Measurements from ENCODE around the gene SPPL2C.

DNA sequence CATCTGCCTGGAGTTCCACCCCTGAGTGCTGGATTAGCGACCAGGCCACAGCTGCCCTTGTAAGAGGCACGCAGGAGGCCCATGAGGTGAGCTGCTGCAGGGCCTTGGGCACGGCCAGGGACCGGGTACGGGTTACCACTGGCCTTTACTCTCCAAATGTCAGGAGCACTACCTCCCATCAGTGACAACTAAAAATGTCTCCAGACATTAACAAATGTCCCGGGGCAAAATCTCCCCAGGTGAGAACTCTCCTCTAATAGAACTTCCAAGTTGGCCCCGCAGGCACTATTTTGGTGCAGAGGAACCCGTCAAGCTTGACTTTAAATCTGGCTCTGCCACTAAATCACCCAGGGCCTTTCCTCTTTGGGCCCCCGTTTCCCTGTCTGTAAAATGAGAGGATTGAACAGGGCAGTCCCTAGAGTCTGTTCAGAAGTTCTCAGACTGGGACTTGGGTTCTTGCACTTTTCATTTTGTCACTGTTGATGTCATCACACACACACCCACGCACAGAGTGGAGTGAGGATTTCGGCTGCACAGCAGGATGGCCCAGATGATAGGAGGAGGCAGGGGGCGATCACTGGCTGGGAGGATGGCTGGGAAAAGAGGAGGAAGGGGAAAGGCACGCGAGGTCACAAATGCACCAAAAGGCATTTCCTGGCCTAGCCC lies 25.1 kb downstream of the SPPL2C start:
- TF ChIP-seq CTCF (IDR thresholded peaks at IDR 0.05), result no peak
- TF ChIP-seq POLR2A (IDR thresholded peaks at IDR 0.05), result no peak
- TF ChIP-seq POLR2AphosphoS5 (IDR thresholded peaks at IDR 0.05), result no peak
- no peak for TF ChIP-seq EP300 (IDR thresholded peaks at IDR 0.05)
